Measurements from ENCODE around the gene KASH5.

KASH5 gene

GRCh38 chr19:49461656-49462055, 73.6 kb downstream of the KASH5 start:
- Histone ChIP-seq H3K27ac (no peak overlapping the region), H3K27me3 (ENCODE audit: insufficient read depth, low read depth, severe bottlenecking) (no peaks in the 10 kb centered on the region), H3K36me3 (peaks cover 15% of the 10 kb centered on the region), H3K9me3 (ENCODE audit: severe bottlenecking) (no peaks in the 10 kb centered on the region), H3K4me3 (ENCODE audit: low read depth, low read length) (no peak overlapping the region)
- no peak for TF ChIP-seq CTCF (IDR thresholded peaks at IDR 0.05; ENCODE audit: low read depth, low read length)
- DNase-seq = no peak

GRCh38 chr19:49462492-49462891, 74.4 kb downstream of the KASH5 start:
- DNase-seq = no peak
- no peak overlapping the region for H3K4me3 ChIP-seq (ENCODE audit: low read depth, low read length)
- no peaks in the 10 kb centered on the region for H3K9me3 ChIP-seq (ENCODE audit: severe bottlenecking)
- no peak for TF ChIP-seq CTCF (IDR thresholded peaks at IDR 0.05; ENCODE audit: low read depth, low read length)
- H3K36me3 ChIP-seq = peaks cover 15% of the 10 kb centered on the region
- no peaks in the 10 kb centered on the region for H3K27me3 ChIP-seq (ENCODE audit: insufficient read depth, low read depth, severe bottlenecking)
- H3K27ac ChIP-seq = no peak overlapping the region

GRCh38 chr19:49463960-49464740, 76.1 kb downstream of the KASH5 start:
- H3K36me3 ChIP-seq = peaks cover 19% of the 10 kb centered on the region

GRCh38 chr19:49465371-49465770, 77.3 kb downstream of the KASH5 start:
- no peaks in the 10 kb centered on the region for H3K9me3 ChIP-seq (ENCODE audit: severe bottlenecking)
- no peaks in the 10 kb centered on the region for H3K27me3 ChIP-seq (ENCODE audit: insufficient read depth, low read depth, severe bottlenecking)
- DNase-seq = no peak
- H3K27ac ChIP-seq = no peak overlapping the region
- no peak overlapping the region for H3K4me3 ChIP-seq (ENCODE audit: low read depth, low read length)
- TF ChIP-seq CTCF (IDR thresholded peaks at IDR 0.05; ENCODE audit: low read depth, low read length) = no peak
- peaks cover 17% of the 10 kb centered on the region for H3K36me3 ChIP-seq

More at GRCh38 chr19:49463960-49464740, 76.1 kb downstream of the KASH5 start:
- no peak for DNase-seq
- no peaks in the 10 kb centered on the region for H3K27me3 ChIP-seq (ENCODE audit: insufficient read depth, low read depth, severe bottlenecking)
- no peaks in the 10 kb centered on the region for H3K9me3 ChIP-seq (ENCODE audit: severe bottlenecking)
- H3K27ac ChIP-seq = no peak overlapping the region
- H3K4me3 ChIP-seq (ENCODE audit: low read depth, low read length) = no peak overlapping the region
- no peak for TF ChIP-seq CTCF (IDR thresholded peaks at IDR 0.05; ENCODE audit: low read depth, low read length)

All from WERI-Rb-1 (cell line).